Lower leg skin (tissue), 4 donors: Measurements from ENCODE around the gene BEST2. TPM values are rescaled to one million over a fixed set of nuclear protein-coding genes. Genes with fewer than 3 reads are reported as not detected.

Source experiments
- DNase-seq, 2 donors: peaks; one replicate each; pipeline ENCODE4 v3.0.0-alpha.2; 2019; ENCODE audit warnings: low spot score in 2 of 2
- H3K4me3 ChIP-seq: fragments of 200-600 bp; sonication (generic); 2 replicates; pipeline ENCODE4 v1.5.1; 2017; ENCODE audit warnings: mild to moderate bottlenecking, low read depth; ENCODE audit not compliant: poor library complexity, severe bottlenecking
- POLR2A ChIP-seq, 2 donors: fragments of 450-650 bp; IDR thresholded peaks; one replicate each; pipeline ENCODE4 v1.6.1; 2016 to 2017; ENCODE audit warnings: antibody characterized with exemption in 2 of 2, mild to moderate bottlenecking in 1 of 2, moderate library complexity in 1 of 2
- WGBS, 2 donors: methylation state at CpG; one replicate each; pipeline ENCODE4 v1.1.5; 2018; 5-methylcytosine and 5-hydroxymethylcytosine counted together
- intact Hi-C: fragments of 100-400 bp; cut with DNase I; formaldehyde crosslinking; loops from one replicate; pipeline ENCODE4 v1.15.0; 2023; ENCODE audit warnings: low total_unique reads
- total RNA-seq, 4 donors: library from RNA; depleted of rRNA; stranded (reverse); fragments of >200 nt; gene quantifications; one replicate each; pipeline ENCODE4 v1.1.0, GENCODE V29; 2016
- TF ChIP-seq, protein P1 (sequence below), 3 donors: fragments of 450-650 bp; IDR thresholded peaks; one replicate each; pipeline ENCODE4 v1.5.1; 2016; ENCODE audit warnings: antibody characterized with exemption in 3 of 3, mild to moderate bottlenecking in 3 of 3, moderate library complexity in 2 of 3

Gene BEST2
- 100 to 1,000 TPM in 2 of 4 donors, 10 to 100 TPM in 2; 58.3 to 116 (median 85.5) TPM for total RNA-seq

- no peak within 1 kb of the TSS for H3K4me3 ChIP-seq
- intact Hi-C loops, result no loop called here
- whole genome bisulfite sequencing, 2 donors, result 29 to 35% methylated on average over 14 of the region's 14 CpGs
- no peak for TF ChIP-seq POLR2A (IDR thresholded peaks at IDR 0.05)
- TF ChIP-seq, protein P1, sequence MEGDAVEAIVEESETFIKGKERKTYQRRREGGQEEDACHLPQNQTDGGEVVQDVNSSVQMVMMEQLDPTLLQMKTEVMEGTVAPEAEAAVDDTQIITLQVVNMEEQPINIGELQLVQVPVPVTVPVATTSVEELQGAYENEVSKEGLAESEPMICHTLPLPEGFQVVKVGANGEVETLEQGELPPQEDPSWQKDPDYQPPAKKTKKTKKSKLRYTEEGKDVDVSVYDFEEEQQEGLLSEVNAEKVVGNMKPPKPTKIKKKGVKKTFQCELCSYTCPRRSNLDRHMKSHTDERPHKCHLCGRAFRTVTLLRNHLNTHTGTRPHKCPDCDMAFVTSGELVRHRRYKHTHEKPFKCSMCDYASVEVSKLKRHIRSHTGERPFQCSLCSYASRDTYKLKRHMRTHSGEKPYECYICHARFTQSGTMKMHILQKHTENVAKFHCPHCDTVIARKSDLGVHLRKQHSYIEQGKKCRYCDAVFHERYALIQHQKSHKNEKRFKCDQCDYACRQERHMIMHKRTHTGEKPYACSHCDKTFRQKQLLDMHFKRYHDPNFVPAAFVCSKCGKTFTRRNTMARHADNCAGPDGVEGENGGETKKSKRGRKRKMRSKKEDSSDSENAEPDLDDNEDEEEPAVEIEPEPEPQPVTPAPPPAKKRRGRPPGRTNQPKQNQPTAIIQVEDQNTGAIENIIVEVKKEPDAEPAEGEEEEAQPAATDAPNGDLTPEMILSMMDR (IDR thresholded peaks at IDR 0.05), result no peak
- DNase-seq, result no peak
These were observed at the start of gene BEST2 for GRCh38 chr19:12751635-12752034. BEST2 (plus strand) TSS chr19:12751791; CDS start chr19:12752593, 802 bp downstream.

GRCh38 chr19:12703046-12703445 lies 48.5 kb upstream of the BEST2 start:
- WGBS, 2 donors, result 63 to 75% methylated on average over 6 to 9 of the region's 9 CpGs
- no peak for DNase-seq
- intact Hi-C loops, result no loop called here
- TF ChIP-seq POLR2A (IDR thresholded peaks at IDR 0.05), result no peak
- TF ChIP-seq, protein P1 (IDR thresholded peaks at IDR 0.05), result no peak
- H3K4me3 ChIP-seq, result no peak overlapping the region

GRCh38 chr19:12705169-12705568 lies 46.4 kb upstream of the BEST2 start:
- WGBS, 2 donors, result 91 to 92% methylated on average over 13 of the region's 13 CpGs
- no peak for DNase-seq
- TF ChIP-seq, protein P1 (IDR thresholded peaks at IDR 0.05), result no peak
- TF ChIP-seq POLR2A (IDR thresholded peaks at IDR 0.05), result no peak
- H3K4me3 ChIP-seq, result no peak overlapping the region
- intact Hi-C loops, result no loop called here

- WGBS, 2 donors, result 91% methylated on average over 27 to 29 of the region's 29 CpGs
- DNase-seq, result no peak
- H3K4me3 ChIP-seq, result no peak overlapping the region
- intact Hi-C loops, result no loop called here
- no peak for TF ChIP-seq POLR2A (IDR thresholded peaks at IDR 0.05)
- TF ChIP-seq, protein P1 (IDR thresholded peaks at IDR 0.05), result no peak
These were observed 45.8 kb upstream of the BEST2 start for GRCh38 chr19:12705654-12706331.

GRCh38 chr19:12706332-12706718 lies 45.3 kb upstream of the BEST2 start:
- no peak for DNase-seq
- intact Hi-C loops, result no loop called here
- 90 to 94% methylated on average over 13 of the region's 13 CpGs for WGBS, 2 donors
- TF ChIP-seq POLR2A (IDR thresholded peaks at IDR 0.05), result no peak
- TF ChIP-seq, protein P1 (IDR thresholded peaks at IDR 0.05), result no peak
- no peak overlapping the region for H3K4me3 ChIP-seq

- no peak for TF ChIP-seq POLR2A (IDR thresholded peaks at IDR 0.05)
- TF ChIP-seq, protein P1 (IDR thresholded peaks at IDR 0.05), result no peak
- 92 to 95% methylated on average over 8 of the region's 8 CpGs for WGBS, 2 donors
- H3K4me3 ChIP-seq, result no peak overlapping the region
- DNase-seq, result no peak
- intact Hi-C loops, result no loop called here
These were observed 43.0 kb upstream of the BEST2 start for GRCh38 chr19:12708641-12709040.
